ENCODE measurements around the gene CLIC3.

CLIC3 gene

GRCh38 chr9:137000177-137000930 is 4.0 kb upstream of the CLIC3 start:
- DNase-seq (ENCODE audit: low spot score) = no peak

- no peak for DNase-seq (ENCODE audit: low spot score)
Observed at GRCh38 chr9:136997830-136998234, 1.5 kb upstream of the CLIC3 start.

GRCh38 chr9:136997371-136997770 is 1.0 kb upstream of the CLIC3 start:
- DNase-seq (ENCODE audit: low spot score) = no peak

GRCh38 chr9:136995772-136996311 is 526 bp downstream of the CLIC3 start:
- no peak for DNase-seq (ENCODE audit: low spot score)

- DNase-seq (ENCODE audit: low spot score) = no peak
Observed at GRCh38 chr9:136995362-136995761, 1.0 kb downstream of the CLIC3 start.

GRCh38 chr9:136994888-136995230 is 1.5 kb downstream of the CLIC3 start:
- DNase-seq (ENCODE audit: low spot score) = peak; percentile 80

- no peak for DNase-seq (ENCODE audit: low spot score)
Observed at GRCh38 chr9:136994180-136994887, 2.0 kb downstream of the CLIC3 start.

- no peak for DNase-seq (ENCODE audit: low spot score)
Observed at GRCh38 chr9:136992819-136993369, 3.5 kb downstream of the CLIC3 start.

GRCh38 chr9:136991993-136992818 is 4.2 kb downstream of the CLIC3 start, which contains the start of gene PAXX:
TSS of gene PAXX (plus strand) at chr9:136992422. CDS start at chr9:136992444, 22 bp downstream.
- peak; percentile 99 for DNase-seq (ENCODE audit: low spot score)

GRCh38 chr9:136990242-136990911 is 6.0 kb downstream of the CLIC3 start:
- no peak for DNase-seq (ENCODE audit: low spot score)

- no peak for DNase-seq (ENCODE audit: low spot score)
Observed at GRCh38 chr9:136988872-136989271, 7.5 kb downstream of the CLIC3 start.

GRCh38 chr9:136985853-136986252 is 10.5 kb downstream of the CLIC3 start:
- no peak for DNase-seq (ENCODE audit: low spot score)

GRCh38 chr9:136985027-136985602 is 11.3 kb downstream of the CLIC3 start:
- DNase-seq (ENCODE audit: low spot score) = no peak

GRCh38 chr9:136984464-136985026 is 11.8 kb downstream of the CLIC3 start:
- DNase-seq (ENCODE audit: low spot score) = no peak

- no peak for DNase-seq (ENCODE audit: low spot score)
Observed at GRCh38 chr9:136983656-136984314, 12.6 kb downstream of the CLIC3 start.

- DNase-seq (ENCODE audit: low spot score) = no peak
Observed at GRCh38 chr9:136983167-136983566, 13.2 kb downstream of the CLIC3 start.

GRCh38 chr9:136982232-136983051 is 13.9 kb downstream of the CLIC3 start, which contains the start of gene LCNL1:
TSS of gene LCNL1 (plus strand) at chr9:136982993. CDS start at chr9:136983587, 594 bp downstream.
- no peak for DNase-seq (ENCODE audit: low spot score)

- DNase-seq (ENCODE audit: low spot score) = no peak
Observed at GRCh38 chr9:136981588-136982231, 14.7 kb downstream of the CLIC3 start.

Measured in iPS-NIHi11 (cell line).